G401 (cell line): ENCODE results near the gene KATNIP. TPM values are rescaled to one million over a fixed set of nuclear protein-coding genes. Genes with fewer than 3 reads are reported as not detected.

Source experiments
- total RNA-seq: library from RNA; depleted of rRNA; stranded (reverse); fragments of >200 nt; shearing (Covaris generic); gene quantifications from 2 replicates; pipeline ENCODE4 v1.2.3, GENCODE V29; 2014; rRNA removed

KATNIP gene
- total RNA-seq, 1 experiment from 2014 or later, result 10.7 TPM

Other genes starting within 250 kb of the KATNIP start
- gene IL4R, start 236.2 kb upstream of the KATNIP start, total RNA-seq, result 12.1 and 22.7 TPM in 2 replicates
- 0.18 TPM in 1 of 2 replicates, not detected in the other for gene IL21R, start 148.0 kb upstream of the KATNIP start, total RNA-seq
- gene GTF3C1, start 231 bp upstream of the KATNIP start, total RNA-seq, result 125 and 154 TPM in 2 replicates